ENCODE results near the gene ZNF804A.

Gene ZNF804A

GRCh38 chr2:184610891-184611290 is 12.6 kb downstream of the ZNF804A start:
- DNase-seq (ENCODE audit: low spot score), result no peak

GRCh38 chr2:184611361-184612085 is 13.2 kb downstream of the ZNF804A start:
- DNase-seq (ENCODE audit: low spot score), result no peak

- no peak for DNase-seq (ENCODE audit: low spot score)
Observed at GRCh38 chr2:184620367-184620766, 22.0 kb downstream of the ZNF804A start.

- DNase-seq (ENCODE audit: low spot score), result no peak
Observed at GRCh38 chr2:184624311-184624710, 26.0 kb downstream of the ZNF804A start.

- no peak for DNase-seq (ENCODE audit: low spot score)
Observed at GRCh38 chr2:184628051-184628450, 29.7 kb downstream of the ZNF804A start.

- DNase-seq (ENCODE audit: low spot score), result no peak
Observed at GRCh38 chr2:184633726-184634125, 35.4 kb downstream of the ZNF804A start.

- DNase-seq (ENCODE audit: low spot score), result no peak
Observed at GRCh38 chr2:184637781-184638180, 39.5 kb downstream of the ZNF804A start.

- no peak for DNase-seq (ENCODE audit: low spot score)
Observed at GRCh38 chr2:184644685-184645084, 46.4 kb downstream of the ZNF804A start.

GRCh38 chr2:184646177-184646576 is 47.8 kb downstream of the ZNF804A start:
- no peak for DNase-seq (ENCODE audit: low spot score)

- no peak for DNase-seq (ENCODE audit: low spot score)
Observed at GRCh38 chr2:184646593-184646992, 48.3 kb downstream of the ZNF804A start.

- DNase-seq (ENCODE audit: low spot score), result no peak
Observed at GRCh38 chr2:184654945-184655344, 56.6 kb downstream of the ZNF804A start.

GRCh38 chr2:184677171-184677570 is 78.8 kb downstream of the ZNF804A start:
- DNase-seq (ENCODE audit: low spot score), result no peak

- DNase-seq (ENCODE audit: low spot score), result no peak
Observed at GRCh38 chr2:184679219-184680018, 81.1 kb downstream of the ZNF804A start.

GRCh38 chr2:184680825-184681224 is 82.5 kb downstream of the ZNF804A start:
- no peak for DNase-seq (ENCODE audit: low spot score)

GRCh38 chr2:184681642-184682321 is 83.5 kb downstream of the ZNF804A start:
- DNase-seq (ENCODE audit: low spot score), result no peak

- no peak for DNase-seq (ENCODE audit: low spot score)
Observed at GRCh38 chr2:184683911-184684310, 85.6 kb downstream of the ZNF804A start.

GRCh38 chr2:184685999-184686841 is 87.9 kb downstream of the ZNF804A start:
- DNase-seq (ENCODE audit: low spot score), result no peak

GRCh38 chr2:184689638-184690037 is 91.3 kb downstream of the ZNF804A start:
- DNase-seq (ENCODE audit: low spot score), result no peak

GRCh38 chr2:184692141-184692734 is 93.9 kb downstream of the ZNF804A start:
- DNase-seq (ENCODE audit: low spot score), result no peak

GRCh38 chr2:184696644-184697043 is 98.3 kb downstream of the ZNF804A start:
- no peak for DNase-seq (ENCODE audit: low spot score)

GRCh38 chr2:184698476-184698875 is 100.1 kb downstream of the ZNF804A start:
- no peak for DNase-seq (ENCODE audit: low spot score)

Measured in putamen (tissue), 1 donor.